Posterior cingulate gyrus (tissue), 11 donors: Measurements from ENCODE around the gene USB1.
"Not testable (repeated sequence)": the region's sequence is repeated elsewhere in the genome, so short reads cannot be mapped to it uniquely, and the experiment has no call there.

ENCODE experiments used
- DNase-seq, 10 donors: peaks; one replicate each; pipeline versions ENCODE4 v3.0.0 to v3.0.0-alpha.2; 2020 to 2021; ENCODE audit warnings: mixed read lengths in 3 of 10
- intact Hi-C: fragments of 100-400 bp; cut with DNase I; formaldehyde crosslinking; loops from one replicate; pipeline ENCODE4 v1.15.1; 2023

USB1 gene

DNA sequence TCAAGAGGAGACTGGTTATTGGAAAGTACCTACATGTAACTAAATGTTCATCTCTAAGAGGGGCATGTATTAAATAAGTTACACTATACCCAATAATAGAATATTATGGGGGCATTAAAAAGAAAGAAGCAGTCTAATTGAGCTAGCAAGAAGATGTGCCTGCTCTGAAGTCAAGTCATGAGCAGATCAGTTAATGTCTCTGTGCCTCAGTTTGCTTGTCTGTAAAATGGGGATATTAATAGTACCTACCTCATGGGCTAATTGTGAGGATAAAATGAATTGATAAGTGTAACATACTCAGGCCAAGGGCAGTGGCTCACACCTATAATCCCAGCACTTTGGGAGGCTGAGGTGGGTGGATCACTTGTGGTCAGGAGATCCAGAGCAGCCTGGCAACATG is 33.3 kb upstream of the USB1 start:
- DNase-seq = peak in 1 of 10 donors; percentile 13
- intact Hi-C loops = no loop called here

DNA sequence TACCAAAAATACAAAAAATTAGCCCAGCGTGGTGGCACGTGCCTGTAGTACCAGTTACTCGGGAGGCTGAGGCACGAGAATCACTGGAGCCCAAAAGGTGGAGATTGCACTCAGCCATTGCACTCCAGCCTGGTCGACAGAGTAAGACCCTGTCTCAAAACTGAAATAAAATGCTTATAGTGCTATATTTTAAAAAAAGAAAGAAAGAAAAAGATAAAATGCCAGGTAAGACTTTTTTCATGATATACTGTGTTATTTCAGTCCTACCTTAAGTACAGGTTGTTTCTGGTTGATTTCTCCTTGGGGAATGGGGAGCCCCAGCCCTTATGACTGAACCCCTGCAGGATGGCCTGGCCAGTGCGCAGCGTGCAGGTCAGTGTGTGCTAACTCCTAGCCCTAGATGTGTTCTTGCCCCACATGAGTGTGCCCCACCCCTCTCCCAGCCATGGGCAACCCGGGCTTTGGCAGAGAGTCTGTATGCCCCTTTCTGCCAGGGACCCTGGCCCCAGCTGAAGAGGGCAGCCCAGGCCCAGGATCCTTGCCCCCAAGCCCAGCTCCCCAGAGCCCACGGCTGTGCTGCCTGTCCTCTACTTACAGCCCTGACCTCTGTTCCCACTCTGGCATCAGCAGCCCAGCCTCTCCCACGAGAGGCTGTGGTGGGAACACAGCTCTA is 31.6 kb upstream of the USB1 start:
- DNase-seq = peak in 1 of 10 donors; percentile 41
- intact Hi-C loops = no loop called here

DNA sequence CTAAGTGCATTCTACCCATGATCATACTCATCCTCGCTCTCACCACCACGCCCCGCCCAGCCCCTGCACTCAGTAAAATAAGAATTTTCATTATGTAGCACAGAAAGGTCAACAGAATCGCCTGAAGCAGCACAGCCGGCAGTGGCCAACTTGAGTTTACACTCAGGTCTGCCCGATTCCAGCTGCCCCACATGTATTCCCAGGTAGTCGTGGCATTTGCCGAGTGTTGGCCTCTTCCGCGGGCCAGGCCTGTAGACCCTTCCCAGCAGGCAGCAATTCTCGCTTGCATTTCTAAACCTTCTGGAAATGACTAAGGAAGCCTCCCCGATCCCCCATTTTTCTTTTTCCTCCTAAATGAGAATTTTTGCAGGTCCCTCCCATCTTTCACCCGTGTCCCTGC is 30.9 kb upstream of the USB1 start:
- DNase-seq = peak in 1 of 10 donors; percentile 41
- intact Hi-C loops = no loop called here

DNA sequence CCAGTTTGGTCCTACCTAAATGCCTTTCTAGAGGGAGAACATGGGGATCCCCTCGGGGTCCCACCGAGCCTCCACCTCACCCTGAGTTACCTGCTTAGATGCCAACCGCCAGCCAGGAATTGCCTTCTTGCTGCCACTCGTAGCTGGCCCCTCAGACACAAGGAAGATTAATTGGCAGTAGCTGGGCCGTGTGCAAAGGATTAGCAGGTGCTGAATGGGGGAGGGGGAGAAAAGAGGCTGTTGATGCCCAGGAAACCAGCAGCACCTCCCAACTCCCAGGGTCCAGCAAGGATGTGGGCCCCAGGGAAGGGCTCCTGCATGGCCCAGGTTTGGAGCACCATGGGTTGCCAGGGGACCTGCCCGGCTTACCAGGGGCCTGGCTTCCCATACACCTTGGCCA is 30.2 kb upstream of the USB1 start, which contains the start of gene CNGB1:
Gene CNGB1, minus strand, starts transcription at position 159 of the 400 bp plus-strand sequence. CDS start 3,842 bp downstream, outside the sequence.
- intact Hi-C loops = no loop called here
- peak in 1 of 10 donors; percentile 55 for DNase-seq

DNA sequence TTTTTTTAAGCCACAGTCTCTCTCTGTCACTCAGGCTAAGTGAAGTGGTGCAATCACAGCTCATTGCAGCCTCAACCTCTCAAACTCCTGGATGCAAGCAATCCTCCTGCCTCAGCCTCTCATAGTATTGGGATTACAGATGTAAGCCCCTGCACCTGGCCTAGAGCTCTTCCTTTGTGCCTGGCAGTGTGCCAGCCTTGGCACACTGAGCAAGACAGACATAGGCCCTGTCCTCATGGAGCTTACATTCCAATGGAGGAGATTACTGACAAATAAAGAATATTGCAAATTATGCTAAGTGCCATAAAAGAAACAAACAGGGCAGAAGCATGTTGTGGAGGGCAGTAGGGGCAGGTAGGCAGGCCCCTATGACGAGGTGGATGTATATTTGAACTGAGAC is 29.4 kb upstream of the USB1 start:
- peak in 1 of 10 donors; percentile 35 for DNase-seq
- intact Hi-C loops = no loop called here

GRCh38 chr16:57972306-57972705 is 28.9 kb upstream of the USB1 start:
- DNase-seq = peak in 1 of 10 donors; percentile 32
- intact Hi-C loops = no loop called here

DNA sequence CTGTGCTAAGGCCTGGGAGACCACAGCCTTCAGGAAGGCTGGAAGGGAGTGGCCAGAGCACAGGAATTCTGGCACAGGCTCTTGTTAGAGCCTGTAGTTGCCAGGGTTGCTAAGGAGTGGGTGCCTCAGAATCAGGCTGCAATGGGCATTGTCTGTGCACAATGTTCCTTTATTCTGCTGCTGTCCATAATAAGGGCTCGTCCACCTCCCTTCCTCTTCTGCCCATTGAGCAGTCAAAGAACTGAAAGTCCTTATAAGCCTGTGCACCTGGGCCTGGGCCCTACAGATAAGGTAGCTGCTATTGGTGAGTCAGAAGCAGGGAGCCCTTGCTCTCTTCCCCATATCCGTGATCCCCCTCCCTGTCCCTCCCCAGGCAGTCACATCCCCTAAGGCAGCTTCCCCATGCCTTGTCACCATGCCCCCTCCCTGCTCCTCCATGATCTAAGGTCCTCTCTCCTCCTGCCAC is 24.8 kb upstream of the USB1 start:
- DNase-seq = peak in 7 of 10 donors; percentile 35 to 89 (median 61)
- intact Hi-C loops = no loop called here

GRCh38 chr16:57977418-57978069 is 23.7 kb upstream of the USB1 start:
- intact Hi-C loops = no loop called here
- DNase-seq = peak in 1 of 10 donors; percentile 39

- intact Hi-C loops, DNase-seq: not testable (repeated sequence)
Observed at GRCh38 chr16:57978070-57978465, 23.1 kb upstream of the USB1 start.

DNA sequence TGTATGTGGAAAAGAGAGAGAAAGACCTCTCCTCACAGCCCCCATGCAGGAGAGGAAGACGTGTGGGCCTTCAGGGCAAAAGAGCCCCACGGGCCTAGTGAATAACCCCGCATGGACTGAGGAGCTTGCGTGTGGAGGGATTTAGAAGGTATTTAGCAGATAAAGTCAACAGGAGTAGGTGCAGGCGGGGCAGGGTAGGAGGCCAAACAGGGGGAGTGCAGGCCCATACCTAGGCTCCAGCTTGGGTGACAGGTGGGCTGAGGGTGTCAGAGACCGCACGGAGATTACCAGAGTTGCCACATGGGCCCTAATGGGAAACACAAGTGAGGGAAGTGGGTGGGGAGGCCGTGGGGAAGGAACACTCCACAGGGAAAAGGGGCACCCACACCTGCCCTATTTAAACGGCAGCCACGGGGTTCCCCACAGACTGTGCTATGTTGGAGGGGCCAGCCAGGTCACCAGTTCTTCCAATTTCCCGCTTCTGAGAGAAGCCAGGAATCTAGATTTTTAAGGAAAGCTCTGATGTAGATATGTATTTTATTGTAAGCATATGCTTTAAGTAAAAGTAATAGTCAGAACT is 22.1 kb upstream of the USB1 start:
- intact Hi-C loops = no loop called here
- DNase-seq = peak in 3 of 10 donors; percentile 40 to 63 (median 52)

DNA sequence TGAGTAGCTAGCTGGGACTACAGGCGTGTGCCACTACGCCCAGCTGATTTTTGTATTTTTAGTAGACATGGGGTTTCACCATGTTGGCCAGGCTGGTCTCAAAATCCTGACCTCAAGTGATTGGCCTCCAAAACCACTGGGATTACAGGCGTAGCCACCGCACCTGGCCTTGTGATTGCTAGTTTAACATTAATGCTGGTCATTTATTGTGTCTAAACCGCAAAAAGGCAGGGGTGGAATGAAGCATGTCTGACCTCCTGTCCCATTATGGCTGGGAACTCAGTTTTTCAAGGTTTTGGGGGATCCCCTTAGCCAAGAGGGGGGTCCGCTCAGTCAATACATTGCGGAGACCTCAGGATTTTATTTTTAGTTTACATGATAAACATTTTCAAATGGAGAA is 19.6 kb upstream of the USB1 start:
- intact Hi-C loops = no loop called here
- peak in 1 of 10 donors; percentile 7 for DNase-seq

GRCh38 chr16:57982385-57982784 is 18.8 kb upstream of the USB1 start:
- peak in 2 of 10 donors; percentile 5 to 58 for DNase-seq
- intact Hi-C loops = no loop called here

DNA sequence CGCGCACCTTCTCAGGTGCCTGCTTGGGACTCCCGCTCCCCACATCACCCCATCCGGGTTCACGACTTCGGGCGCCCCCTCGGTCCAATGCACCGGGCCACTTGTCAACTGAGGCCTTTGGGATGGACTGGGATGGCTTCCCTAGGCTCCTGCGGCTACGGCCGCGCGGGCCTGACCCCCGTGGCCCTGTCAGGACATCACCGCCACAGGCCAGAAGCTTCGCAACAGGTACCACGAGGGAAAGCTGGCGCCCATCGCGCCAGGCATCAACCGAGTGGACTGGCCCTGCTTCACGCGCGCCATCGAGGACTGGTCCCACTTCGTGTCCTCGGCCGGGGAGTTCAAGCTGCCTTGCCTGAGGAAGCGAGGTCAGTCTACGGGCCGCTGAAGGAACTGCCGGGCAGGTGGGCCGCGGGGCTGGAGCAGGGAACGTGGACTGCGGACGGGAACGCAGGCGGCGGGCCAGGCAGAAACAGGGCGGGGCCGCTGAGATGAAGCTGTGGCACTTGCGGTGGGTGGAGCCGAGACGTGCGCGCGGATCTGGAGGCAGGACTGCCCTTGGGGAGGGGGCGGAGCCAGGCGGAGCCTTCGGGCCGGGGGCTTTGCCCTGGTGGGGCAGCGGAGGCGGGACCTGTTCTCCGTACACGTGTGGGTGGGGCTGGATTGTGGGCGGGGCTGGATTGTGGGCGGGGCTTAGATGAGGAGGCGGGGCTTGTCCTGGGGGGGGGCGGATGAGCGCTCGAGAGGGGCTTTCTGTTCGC is 16.6 kb upstream of the USB1 start:
- DNase-seq = peak in 8 of 10 donors; percentile 38 to 92 (median 54)
- intact Hi-C loops = no loop called here

GRCh38 chr16:57985204-57986181 is 15.7 kb upstream of the USB1 start:
- DNase-seq = peak in 2 of 10 donors; percentile 68 to 71
- intact Hi-C loops = no loop called here

GRCh38 chr16:57986196-57986595 is 15.0 kb upstream of the USB1 start:
- DNase-seq = peak in 2 of 10 donors; percentile 6 to 30

DNA sequence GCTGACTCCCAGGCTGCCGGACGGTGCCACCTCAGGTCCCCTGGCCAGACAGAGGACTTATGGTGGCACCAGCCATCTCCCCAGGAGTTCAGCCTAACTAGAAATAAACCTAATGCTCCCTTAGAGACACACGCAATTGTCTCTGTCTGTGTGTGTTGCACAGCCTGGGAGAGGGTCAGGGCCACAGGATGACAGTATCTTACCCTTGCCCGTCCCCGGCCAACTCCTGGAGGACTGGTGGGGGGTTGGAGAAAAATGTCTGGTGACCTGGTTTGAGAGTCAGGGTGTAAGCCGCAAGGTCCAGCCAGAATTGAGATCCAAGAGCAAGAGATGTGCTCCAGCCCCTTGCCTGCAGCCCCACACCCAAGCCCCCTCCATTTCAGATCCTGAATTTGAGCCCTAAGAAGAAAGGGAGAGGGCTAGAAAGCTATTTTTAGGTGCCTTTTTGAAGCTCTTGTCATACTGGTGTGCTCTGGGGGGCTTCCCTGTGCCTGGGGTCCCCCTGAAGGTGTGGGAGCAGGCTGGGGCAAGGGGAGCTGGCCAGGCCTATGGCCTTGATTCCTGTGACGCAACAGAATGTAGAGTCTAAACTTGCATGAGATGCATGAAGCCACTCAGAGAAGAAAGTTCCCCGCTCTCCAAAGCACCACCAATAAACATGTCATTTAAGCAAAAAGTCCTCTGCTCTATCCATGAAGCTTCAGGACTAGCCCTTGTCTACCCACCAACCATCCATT is 13.6 kb upstream of the USB1 start:
- DNase-seq = peak in 2 of 10 donors; percentile 23 to 62
- intact Hi-C loops = no loop called here

More at GRCh38 chr16:57986196-57986595, 15.0 kb upstream of the USB1 start:
- intact Hi-C loops = no loop called here

DNA sequence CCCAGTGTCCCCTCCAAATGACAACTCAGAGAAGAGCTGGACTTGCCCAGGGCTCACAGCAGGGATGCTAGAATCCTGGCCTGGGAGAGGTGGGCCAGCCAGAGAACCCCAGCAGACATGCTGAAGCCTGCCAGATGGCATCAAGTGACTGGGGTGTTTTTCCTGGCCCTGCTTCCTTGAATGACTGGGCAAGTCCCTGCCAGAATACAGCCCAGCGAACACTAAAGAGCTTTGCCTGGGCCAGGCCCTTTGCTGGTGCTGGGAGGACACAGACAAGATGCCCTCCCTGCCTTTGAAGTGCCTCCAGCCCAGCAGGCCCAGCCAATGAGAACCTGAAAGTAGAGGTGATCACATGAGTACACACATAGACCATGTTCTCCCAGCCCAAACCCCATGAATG is 12.3 kb upstream of the USB1 start:
- peak in 2 of 10 donors; percentile 75 to 89 for DNase-seq
- intact Hi-C loops = no loop called here

DNA sequence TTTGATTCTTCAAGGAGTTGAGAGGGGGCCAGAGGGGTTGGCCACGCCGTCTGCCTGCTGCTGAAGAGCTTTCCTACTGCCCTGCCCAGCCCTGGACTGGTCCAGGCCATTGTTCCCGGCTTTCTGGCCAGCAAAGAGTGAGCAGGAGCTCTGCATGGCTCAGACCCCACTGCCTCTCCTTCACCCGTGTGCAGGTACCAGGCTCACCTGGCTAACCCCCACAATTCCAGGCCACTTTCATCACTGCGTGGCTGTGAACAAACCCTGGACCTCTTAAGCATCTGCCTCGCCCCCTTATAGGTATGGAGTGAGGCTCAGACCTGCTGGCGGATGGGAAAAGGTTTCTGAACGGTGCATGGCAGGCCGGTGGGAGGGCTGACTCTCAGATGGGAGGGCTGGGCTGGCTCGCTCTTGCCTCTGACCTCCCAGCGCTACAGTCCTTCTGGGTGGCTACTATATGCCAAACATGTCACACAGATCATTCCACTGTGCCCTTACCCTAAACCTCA is 9.6 kb upstream of the USB1 start:
- DNase-seq = peak in 2 of 10 donors; percentile 19 to 55
- intact Hi-C loops = no loop called here
